ENCODE data around the gene CAB39L. TPM values are rescaled to one million over a fixed set of nuclear protein-coding genes. Genes with fewer than 3 reads are reported as not detected.

CAB39L gene
- total RNA-seq = 53.1 TPM

GRCh38 chr13:49443704-49444523 lies at the start of gene CAB39L, which contains the start of gene SETDB2:
Gene CAB39L, minus strand, starts transcription at chr13:49444064. Its CDS starts 61,154 bp downstream, at chr13:49382910.
Gene SETDB2, plus strand, starts transcription at chr13:49444274. Its CDS starts 7,620 bp downstream, at chr13:49451894.

Other genes starting within 250 kb of the CAB39L start
- not detected for gene MLNR, start 223.7 kb downstream of the CAB39L start, total RNA-seq
- gene CDADC1, start 196.1 kb downstream of the CAB39L start, total RNA-seq = 12.9 TPM
- 20.1 TPM for gene SETDB2, start 210 bp upstream of the CAB39L start, total RNA-seq
- 20.8 TPM for gene PHF11, start 51.9 kb upstream of the CAB39L start, total RNA-seq
- gene RCBTB1, start 141.5 kb upstream of the CAB39L start, total RNA-seq = 30.9 TPM
- gene ARL11, start 184.4 kb upstream of the CAB39L start, total RNA-seq = 0.23 TPM
- gene EBPL, start 247.4 kb upstream of the CAB39L start, total RNA-seq = 28.6 TPM

Data from diencephalon (tissue), 1 donor.